ENCODE results near the gene INSR.

INSR gene

GRCh38 chr19:7295912-7296536 lies 1.8 kb upstream of the INSR start:
- no peak for DNase-seq

GRCh38 chr19:7294558-7295212 lies 471 bp upstream of the INSR start:
- no peak for DNase-seq

- no peak for DNase-seq
Observed at GRCh38 chr19:7292950-7293761, 1.1 kb downstream of the INSR start.

- DNase-seq, result no peak
Observed at GRCh38 chr19:7292352-7292949, 1.8 kb downstream of the INSR start.

GRCh38 chr19:7288977-7289376 lies 5.2 kb downstream of the INSR start:
- DNase-seq, result no peak

- DNase-seq, result no peak
Observed at GRCh38 chr19:7288131-7288530, 6.1 kb downstream of the INSR start.

GRCh38 chr19:7287722-7288121 lies 6.5 kb downstream of the INSR start:
- no peak for DNase-seq

- no peak for DNase-seq
Observed at GRCh38 chr19:7280940-7281666, 13.1 kb downstream of the INSR start.

GRCh38 chr19:7272856-7273578 lies 21.2 kb downstream of the INSR start:
- no peak for DNase-seq

- DNase-seq, result no peak
Observed at GRCh38 chr19:7268705-7269098, 25.5 kb downstream of the INSR start.

GRCh38 chr19:7267792-7268704 lies 26.2 kb downstream of the INSR start:
- no peak for DNase-seq

- DNase-seq, result no peak
Observed at GRCh38 chr19:7266832-7267231, 27.4 kb downstream of the INSR start.

- no peak for DNase-seq
Observed at GRCh38 chr19:7265963-7266362, 28.3 kb downstream of the INSR start.

GRCh38 chr19:7264858-7265257 lies 29.4 kb downstream of the INSR start:
- DNase-seq, result no peak

- DNase-seq, result no peak
Observed at GRCh38 chr19:7263521-7263920, 30.7 kb downstream of the INSR start.

GRCh38 chr19:7263066-7263465 lies 31.1 kb downstream of the INSR start:
- DNase-seq, result no peak

GRCh38 chr19:7262470-7262869 lies 31.7 kb downstream of the INSR start:
- DNase-seq, result no peak

GRCh38 chr19:7260161-7260560 lies 34.1 kb downstream of the INSR start:
- DNase-seq, result no peak

GRCh38 chr19:7258840-7259395 lies 35.3 kb downstream of the INSR start:
- DNase-seq, result no peak

- no peak for DNase-seq
Observed at GRCh38 chr19:7258041-7258839, 36.0 kb downstream of the INSR start.

Data from T-helper 2 cell (primary cell).